ENCODE data around the gene TTC23. TPM values are rescaled to one million over a fixed set of nuclear protein-coding genes. Genes with fewer than 3 reads are reported as not detected.

TTC23 gene
- total RNA-seq, 2 donors from 2014 or later: 6.2 to 26.4 TPM

DNA sequence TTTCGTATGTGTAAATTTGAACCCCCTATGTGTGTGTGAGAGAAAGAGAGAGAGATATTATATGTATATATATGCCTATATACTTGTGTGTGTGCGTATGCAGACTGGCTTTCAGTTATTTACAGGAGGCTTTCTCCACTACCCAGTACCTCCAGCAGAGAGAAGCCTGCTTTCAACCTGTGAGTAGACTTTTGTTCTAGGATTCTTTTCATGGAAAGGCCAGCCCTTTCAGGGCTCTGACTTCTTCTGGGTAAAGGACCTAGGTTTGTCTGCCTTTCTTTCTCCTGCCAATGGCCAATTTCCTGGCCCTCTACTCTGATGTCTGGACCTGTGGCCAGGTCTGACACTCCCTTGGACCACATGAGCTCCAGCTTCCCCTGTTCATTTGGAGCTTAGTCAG lies 25.7 kb upstream of the TTC23 start:
- Histone ChIP-seq H3K4me3 (no peak overlapping the region), H3K36me3 (replicated peaks in 1 of 2; ENCODE audit: insufficient read depth in 1 of 2, low read depth in 2 of 2) (no peaks in the 10 kb centered on the region), H3K4me1 (no peaks in the 10 kb centered on the region), H3K27me3 (no peaks in the 10 kb centered on the region), H3K27ac (no peak overlapping the region), H3K9me3 (no peaks in the 10 kb centered on the region)
- 93 to 98% methylated on average over 2 of the region's 2 CpGs for WGBS, 2 donors
- ATAC-seq (no peak), DNase-seq (no peak)
- intact Hi-C loops (cut with DNase I): no loop called here
- TF ChIP-seq, protein P1, sequence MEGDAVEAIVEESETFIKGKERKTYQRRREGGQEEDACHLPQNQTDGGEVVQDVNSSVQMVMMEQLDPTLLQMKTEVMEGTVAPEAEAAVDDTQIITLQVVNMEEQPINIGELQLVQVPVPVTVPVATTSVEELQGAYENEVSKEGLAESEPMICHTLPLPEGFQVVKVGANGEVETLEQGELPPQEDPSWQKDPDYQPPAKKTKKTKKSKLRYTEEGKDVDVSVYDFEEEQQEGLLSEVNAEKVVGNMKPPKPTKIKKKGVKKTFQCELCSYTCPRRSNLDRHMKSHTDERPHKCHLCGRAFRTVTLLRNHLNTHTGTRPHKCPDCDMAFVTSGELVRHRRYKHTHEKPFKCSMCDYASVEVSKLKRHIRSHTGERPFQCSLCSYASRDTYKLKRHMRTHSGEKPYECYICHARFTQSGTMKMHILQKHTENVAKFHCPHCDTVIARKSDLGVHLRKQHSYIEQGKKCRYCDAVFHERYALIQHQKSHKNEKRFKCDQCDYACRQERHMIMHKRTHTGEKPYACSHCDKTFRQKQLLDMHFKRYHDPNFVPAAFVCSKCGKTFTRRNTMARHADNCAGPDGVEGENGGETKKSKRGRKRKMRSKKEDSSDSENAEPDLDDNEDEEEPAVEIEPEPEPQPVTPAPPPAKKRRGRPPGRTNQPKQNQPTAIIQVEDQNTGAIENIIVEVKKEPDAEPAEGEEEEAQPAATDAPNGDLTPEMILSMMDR (IDR thresholded peaks at IDR 0.05): no peak
- TF ChIP-seq POLR2A (IDR thresholded peaks at IDR 0.05): no peak

DNA sequence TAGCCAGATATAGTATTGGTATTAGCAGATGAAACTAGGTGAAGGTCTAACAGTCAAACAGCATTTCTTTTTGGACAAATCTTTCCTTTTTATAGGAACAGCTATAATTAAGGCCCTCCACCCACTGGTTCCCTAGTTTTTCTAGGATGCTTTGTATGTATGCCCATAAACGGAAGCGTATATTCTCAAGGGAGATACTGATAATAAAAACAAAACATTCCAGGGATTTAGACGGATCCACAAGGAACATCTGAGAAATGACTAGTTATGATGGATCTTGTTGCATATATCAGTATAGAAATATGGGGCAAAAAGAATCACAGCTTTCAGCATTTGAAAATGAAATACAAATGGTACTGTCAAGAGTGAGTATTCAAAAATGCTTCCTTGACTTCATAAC lies 24.4 kb upstream of the TTC23 start:
- no peak overlapping the region for H3K4me3 ChIP-seq
- H3K9me3 ChIP-seq: no peaks in the 10 kb centered on the region
- no peaks in the 10 kb centered on the region for H3K27me3 ChIP-seq
- TF ChIP-seq, protein P1 (IDR thresholded peaks at IDR 0.05): no peak
- no peak for TF ChIP-seq POLR2A (IDR thresholded peaks at IDR 0.05)
- no peak for ATAC-seq
- intact Hi-C loops (cut with DNase I): no loop called here
- DNase-seq: no peak
- 60 to 73% methylated on average over 3 of the region's 3 CpGs for WGBS, 2 donors
- H3K27ac ChIP-seq: no peak overlapping the region
- H3K36me3 ChIP-seq (replicated peaks in 1 of 2; ENCODE audit: insufficient read depth in 1 of 2, low read depth in 2 of 2): no peaks in the 10 kb centered on the region
- H3K4me1 ChIP-seq: peaks cover under 1% of the 10 kb centered on the region

DNA sequence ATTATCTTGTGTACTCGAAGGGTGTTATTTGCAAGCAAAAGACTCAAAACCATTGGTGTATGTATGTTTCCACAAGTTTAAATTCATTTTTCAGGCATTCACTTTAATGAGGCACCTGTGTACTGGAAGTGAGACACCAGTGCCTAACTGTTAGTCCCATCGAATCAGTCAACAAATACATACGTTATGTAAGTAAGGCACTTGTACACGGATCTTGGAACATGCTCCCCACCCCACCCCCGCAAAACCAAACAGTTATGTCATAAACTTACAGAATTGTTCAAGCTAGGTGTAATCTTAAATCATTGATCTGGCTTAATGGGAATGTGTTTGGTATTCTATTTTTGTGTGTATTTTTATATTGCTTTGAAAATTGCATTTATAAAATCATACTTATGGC lies 19.1 kb upstream of the TTC23 start:
- H3K36me3 ChIP-seq (replicated peaks in 1 of 2; ENCODE audit: insufficient read depth in 1 of 2, low read depth in 2 of 2): no peaks in the 10 kb centered on the region
- H3K4me3 ChIP-seq: no peak overlapping the region
- peak; percentile 16 to 61 (median 27) for DNase-seq
- no peak for TF ChIP-seq POLR2A (IDR thresholded peaks at IDR 0.05)
- TF ChIP-seq, protein P1 (IDR thresholded peaks at IDR 0.05): no peak
- H3K27ac ChIP-seq: peak overlapping the region; percentile 40 to 78 (median 58)
- intact Hi-C loops (cut with DNase I): loop anchor here (10.0 kb wide), 1 partner anchor 446 kb away; no protein-coding TSS in a partner anchor
- no peaks in the 10 kb centered on the region for H3K27me3 ChIP-seq
- 17% methylated on average over 5 of the region's 5 CpGs for WGBS, 2 donors
- peaks cover 22% of the 10 kb centered on the region for H3K4me1 ChIP-seq
- peak; percentile 62 for ATAC-seq
- no peaks in the 10 kb centered on the region for H3K9me3 ChIP-seq

DNA sequence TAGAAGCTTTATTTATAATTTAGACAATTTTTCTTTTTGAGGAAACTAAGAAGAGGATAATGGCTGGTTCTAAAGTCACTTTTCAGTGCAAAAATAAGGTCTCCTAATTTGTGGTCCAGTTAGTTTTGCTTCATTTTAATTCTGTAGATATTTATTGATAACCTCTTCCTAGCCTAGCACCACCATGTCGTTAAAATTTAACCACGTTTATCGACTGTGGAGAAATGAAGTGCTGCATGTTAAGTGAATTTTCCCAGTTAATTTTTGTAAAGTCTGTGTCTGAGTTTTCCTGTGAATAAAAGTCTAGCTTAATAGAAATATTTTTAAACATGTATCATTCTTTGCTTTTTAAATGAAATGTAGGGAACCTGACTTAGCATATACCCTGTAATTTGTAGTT lies 18.6 kb upstream of the TTC23 start:
- Histone ChIP-seq H3K4me1 (peaks cover 22% of the 10 kb centered on the region), H3K27me3 (no peaks in the 10 kb centered on the region), H3K9me3 (no peaks in the 10 kb centered on the region), H3K36me3 (replicated peaks in 1 of 2; ENCODE audit: insufficient read depth in 1 of 2, low read depth in 2 of 2) (no peaks in the 10 kb centered on the region), H3K4me3 (no peak overlapping the region), H3K27ac (peak overlapping the region; percentile 40 to 78 (median 58))
- WGBS, 2 donors: 14 to 30% methylated on average over 3 of the region's 3 CpGs
- intact Hi-C loops (cut with DNase I): loop anchor here (10.0 kb wide), 1 partner anchor 447 kb away; no protein-coding TSS in a partner anchor
- TF ChIP-seq, protein P1 (IDR thresholded peaks at IDR 0.05): no peak
- no peak for TF ChIP-seq POLR2A (IDR thresholded peaks at IDR 0.05)
- ATAC-seq (no peak), DNase-seq (no peak)

DNA sequence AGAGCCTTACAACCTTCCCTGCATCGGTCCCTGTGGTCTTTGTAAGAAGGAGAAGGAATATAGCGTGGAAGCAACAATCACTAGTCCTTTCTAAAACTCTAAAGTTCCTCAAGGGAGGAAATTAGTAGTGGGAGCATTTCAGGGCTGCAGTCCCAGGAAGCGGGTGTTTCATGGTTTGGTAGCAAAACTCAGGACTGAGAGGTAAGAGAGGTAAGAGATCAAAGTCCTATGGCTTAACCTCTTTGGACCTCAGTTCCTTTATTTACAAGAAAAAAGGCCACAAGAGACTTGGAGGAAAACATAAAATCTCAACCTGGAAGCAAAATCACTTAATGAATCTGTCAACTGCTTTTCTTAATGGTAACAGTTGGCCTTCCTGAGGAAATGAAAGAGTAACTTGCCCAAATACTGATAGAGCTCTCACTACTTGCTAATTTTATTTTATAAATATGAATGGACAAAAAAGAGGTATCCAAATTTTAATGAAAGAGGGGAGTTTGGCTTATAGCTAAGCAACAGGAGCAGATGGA lies 16.2 kb upstream of the TTC23 start:
- Histone ChIP-seq H3K4me1 (peaks cover 22% of the 10 kb centered on the region), H3K27ac (peak overlapping the region in 1 of 4 donors; percentile 24), H3K9me3 (no peaks in the 10 kb centered on the region), H3K27me3 (no peaks in the 10 kb centered on the region), H3K4me3 (no peak overlapping the region), H3K36me3 (replicated peaks in 1 of 2; ENCODE audit: insufficient read depth in 1 of 2, low read depth in 2 of 2) (no peaks in the 10 kb centered on the region)
- no peak for TF ChIP-seq POLR2A (IDR thresholded peaks at IDR 0.05)
- TF ChIP-seq, protein P1 (IDR thresholded peaks at IDR 0.05): no peak
- intact Hi-C loops (cut with DNase I): loop anchor here (10.0 kb wide), 1 partner anchor 449 kb away; no protein-coding TSS in a partner anchor
- DNase-seq (no peak), ATAC-seq (no peak)
- WGBS, 2 donors: 82 to 89% methylated on average over 3 of the region's 3 CpGs
